GM21447 (cell line): ENCODE measurements around the gene ODC1.
A peak's percentile ranks its signal among the peaks of the same experiment; 100 is the strongest.
"Not testable (repeated sequence)": the region's sequence is repeated elsewhere in the genome, so short reads cannot be mapped to it uniquely, and the experiment has no call there.

Source experiments
- ATAC-seq: cut with Tn5 transposase; IDR thresholded peaks from one replicate; pipeline ENCODE4 v1.9.1; 2021; ENCODE audit not compliant: unreplicated experiment

Gene ODC1

DNA sequence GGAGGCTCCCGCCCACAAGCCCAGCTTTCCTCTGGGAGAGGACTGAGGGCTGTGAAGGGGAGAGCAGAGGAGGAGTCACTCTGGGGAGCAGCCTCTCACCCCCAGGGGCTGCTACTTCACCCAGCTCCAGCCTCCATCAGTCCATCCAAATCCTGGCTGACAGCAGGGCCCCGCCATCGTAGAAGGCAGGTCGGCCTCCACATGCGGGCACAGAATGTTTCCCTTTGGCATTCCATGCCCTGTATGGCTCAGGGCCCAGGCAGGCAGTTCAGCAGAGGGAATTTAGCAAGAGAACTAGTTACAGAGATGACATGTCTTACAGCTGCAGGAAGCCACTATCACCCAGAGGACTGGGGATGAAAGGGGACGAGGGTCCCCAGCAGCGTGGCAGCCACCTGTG, 6.4 kb upstream of the ODC1 start:
- ATAC-seq = no peak

DNA sequence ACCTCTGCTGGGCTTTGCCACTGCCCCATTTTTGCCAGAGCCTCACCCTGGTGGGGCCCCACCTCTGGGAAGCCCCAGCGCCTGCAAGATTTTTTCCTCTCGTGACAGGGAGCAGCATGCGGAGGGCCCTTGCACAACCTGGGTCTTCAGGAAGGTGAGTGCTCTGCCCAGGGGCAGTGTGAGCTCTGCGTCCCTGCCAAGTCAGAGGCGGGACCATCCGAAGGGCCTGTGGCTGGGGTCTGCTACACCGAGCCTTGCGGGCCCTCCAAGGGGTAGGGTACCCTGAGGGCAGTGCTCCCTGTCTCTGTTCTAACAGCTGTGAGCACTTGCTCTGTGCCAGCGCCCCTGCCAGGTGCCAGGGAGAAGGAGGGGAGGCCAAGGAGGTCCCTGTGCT, 5.8 kb upstream of the ODC1 start:
- no peak for ATAC-seq

DNA sequence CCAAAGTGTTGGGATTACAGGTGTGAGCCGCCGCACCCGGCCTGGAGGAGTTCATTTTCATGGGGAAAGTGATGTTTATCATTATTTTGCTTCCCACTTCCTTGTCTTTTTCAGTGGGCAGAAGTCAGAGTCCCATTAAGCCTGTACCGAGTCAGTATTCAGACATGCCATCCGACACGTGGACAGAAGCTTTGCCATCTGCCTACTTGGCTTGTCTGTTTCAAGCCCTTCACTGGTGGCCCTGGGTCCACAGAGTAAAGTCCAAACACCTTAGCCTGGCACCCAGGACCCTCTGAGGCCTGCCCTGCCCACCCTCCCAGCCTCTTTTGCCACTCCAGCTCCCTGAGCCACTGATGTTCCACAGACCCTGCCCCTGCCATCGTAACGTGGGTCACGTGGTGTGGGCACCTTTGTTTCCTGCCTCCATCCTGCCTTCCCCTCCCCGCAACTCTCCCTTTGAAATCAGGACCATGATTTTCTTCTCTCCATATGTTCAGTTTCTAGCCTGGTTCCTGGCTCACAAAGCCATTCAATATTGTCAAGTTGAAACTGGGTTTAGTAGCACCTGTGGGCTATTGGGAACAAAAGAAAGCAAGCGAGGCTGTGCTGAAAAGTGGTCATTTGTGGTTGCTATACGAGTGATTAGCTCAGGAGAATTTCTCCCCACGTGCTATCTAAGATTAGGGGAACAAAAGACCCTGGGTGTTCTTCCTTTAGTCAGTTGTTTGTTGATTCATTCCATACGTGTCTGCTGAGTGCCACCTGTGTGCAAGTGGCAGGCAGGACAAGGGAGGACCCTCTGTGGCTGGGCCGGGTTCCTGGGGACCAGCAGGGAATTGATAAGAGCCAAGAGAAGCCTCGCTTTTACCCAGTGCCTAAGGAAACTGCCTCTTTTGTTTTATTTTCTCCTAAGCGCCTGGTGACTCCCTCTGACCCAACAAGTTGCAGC, 5.1 kb upstream of the ODC1 start:
- no peak for ATAC-seq

DNA sequence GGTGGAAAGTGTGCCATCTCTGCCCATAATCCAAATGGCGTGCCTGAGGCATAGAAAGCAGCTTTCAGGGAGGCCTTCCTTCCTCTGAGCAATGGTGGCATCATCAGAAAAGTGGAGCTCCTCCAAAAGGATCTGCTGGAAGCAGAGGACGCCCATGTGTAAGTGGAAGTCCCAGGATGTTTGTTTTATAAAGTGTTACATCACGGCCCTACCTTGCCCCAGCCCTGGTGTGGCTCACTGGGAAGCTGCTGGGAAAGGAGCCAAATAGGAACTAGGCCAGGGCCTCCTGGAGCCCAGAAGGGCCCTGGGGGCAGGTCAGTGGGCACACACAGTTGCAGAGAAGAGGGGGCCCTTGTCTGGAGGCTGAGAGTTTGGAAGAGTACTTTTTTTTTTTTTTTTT, 4.2 kb upstream of the ODC1 start:
- ATAC-seq = no peak

DNA sequence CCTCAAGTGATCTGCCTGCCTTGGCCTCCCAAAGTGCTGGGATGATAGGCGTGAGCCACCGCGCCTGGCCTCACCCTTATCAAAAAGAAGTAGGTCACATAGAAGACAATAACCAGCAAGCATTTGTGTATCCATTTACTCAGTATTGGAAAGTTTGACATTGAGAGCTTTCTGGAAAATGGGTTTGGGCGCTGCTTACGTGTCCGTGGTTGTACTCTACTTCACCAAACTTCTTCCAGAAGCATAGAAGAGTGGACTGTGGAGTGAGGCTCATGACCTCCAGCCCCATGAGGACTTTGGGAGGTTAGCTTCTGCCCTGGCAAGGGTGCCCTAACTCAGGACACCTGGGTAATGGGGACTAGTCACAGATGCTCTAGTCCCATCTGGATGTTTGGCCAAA, 3.7 kb upstream of the ODC1 start:
- no peak for ATAC-seq

DNA sequence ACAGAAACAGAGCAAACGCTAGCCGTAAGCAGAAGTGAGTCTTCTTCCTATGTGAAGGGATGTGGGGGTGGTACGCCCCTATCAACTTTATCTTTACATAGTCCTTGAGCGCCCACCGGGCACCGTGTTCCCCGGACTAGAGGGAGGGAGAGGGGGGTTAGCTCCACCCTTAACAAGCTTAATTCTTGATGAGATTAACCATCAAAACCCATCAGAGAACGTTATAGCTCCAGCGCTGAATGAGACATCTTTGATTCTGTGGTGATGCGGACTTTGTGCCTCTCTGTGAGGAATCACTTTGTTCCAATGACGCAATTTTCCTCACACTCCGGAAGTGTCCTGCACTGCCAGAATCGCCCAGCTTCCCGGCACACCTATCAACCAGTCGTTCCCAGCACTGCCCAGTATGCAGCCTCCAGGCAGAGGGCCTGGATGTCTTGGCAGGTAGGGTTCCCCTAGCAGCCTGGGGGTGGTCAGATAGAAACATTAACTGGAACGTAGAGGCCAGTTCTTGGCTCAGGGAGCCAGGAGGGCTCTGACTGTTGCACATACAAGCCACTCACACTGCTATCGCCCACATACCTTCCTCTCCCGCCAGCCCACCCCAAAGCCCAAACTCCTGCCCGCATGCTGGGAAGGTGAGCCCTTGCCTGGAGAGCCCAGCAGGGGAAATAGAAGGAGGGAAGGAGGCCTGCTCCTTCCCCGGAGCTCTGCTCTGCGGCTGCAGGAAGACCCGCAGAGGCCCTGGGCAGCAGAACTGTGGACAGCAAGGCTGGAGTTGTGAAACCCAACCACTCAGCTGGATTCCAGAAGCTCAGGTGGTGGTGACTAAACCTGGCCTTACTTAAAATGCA, 1.9 kb upstream of the ODC1 start:
- no peak for ATAC-seq

DNA sequence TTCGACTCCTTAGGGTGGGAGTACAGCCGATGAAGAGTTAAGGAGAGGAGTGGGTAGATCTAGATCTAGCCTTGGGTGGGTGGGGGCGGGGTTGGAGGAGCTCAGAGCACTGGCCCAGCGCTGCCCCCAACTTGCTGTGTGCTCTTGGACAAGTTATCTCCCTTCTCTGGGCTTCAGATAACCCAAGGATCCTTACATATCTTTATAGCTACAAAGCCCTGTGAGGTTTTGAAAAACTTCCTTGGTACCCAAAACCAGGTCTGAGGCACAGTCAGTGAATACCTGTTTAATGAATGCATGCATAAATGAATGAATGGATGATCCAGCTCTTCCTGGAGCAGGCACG, 1.3 kb upstream of the ODC1 start:
- ATAC-seq = no peak

DNA sequence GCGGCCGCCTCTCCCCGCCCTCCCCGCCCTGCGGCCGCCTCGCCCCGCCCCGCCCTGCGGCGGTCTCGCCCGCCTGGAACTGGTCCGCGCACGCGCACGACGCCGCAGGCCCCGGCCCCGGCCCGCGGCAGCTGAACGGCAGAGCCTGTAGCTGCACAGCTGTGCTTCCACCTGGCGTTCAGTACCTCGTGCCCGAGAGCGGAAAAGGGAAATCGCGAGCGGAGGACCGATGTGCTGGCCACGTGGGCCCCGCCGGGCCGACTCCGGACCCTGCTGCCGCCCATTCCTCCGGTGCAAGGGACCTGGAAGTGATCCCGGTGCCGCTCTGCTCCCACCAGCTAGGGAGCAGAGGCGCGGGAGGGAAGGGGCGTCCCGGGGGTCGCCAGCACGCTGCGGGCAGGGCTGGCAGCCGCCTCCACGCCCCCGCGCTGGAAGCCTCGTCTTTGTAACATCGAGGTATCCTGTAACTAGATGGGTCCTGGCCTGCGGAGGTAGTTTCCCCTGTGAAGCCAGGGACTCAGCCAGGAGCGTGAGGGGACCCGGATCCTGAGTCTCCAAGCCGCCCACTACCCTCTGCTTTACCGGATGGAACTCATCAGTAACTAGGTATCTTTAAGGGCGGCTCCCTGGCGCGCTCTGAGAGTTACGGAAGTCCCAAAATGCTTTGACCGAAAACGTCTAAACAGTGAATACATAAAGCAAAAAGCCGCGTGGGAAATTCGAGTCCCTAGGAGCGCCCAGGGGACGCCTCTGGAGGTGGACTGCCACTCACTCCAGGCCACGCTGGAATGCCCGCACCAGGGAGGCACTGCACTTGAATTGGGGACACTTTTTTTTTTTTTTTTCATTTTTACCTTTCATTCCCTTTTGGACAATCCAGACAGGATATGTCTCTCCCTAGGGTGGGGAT, 704 bp upstream of the ODC1 start:
- ATAC-seq = peak; percentile 59

DNA sequence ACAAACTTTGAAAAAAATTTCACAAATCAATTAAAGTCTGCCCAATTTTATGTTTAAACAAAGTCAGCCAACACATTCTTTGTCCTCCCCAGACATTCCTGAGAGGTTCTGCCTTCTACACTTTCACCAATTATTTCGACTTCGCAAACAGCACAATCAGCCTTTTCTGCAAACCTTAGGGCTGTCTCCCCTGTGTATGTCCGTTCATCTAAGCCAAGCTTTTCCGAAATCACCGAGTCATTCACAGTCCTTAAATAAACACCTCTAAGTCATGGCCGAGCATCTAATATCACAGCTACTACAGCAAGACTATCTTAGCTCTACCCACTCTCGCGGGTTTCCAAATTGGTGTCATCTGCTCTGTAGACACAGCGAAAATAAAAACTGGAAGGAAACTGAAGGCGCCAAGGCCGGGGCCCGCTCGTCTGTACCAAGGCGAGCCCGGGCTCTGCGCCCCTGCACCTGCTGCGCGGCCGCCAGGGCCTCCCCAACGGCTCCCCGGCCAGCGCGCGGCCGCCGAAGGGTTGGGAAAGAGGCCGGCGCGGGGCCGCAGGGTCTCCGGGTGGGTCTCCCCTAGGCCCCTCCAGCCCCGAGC, 730 bp downstream of the ODC1 start:
- peak; percentile 33 for ATAC-seq

DNA sequence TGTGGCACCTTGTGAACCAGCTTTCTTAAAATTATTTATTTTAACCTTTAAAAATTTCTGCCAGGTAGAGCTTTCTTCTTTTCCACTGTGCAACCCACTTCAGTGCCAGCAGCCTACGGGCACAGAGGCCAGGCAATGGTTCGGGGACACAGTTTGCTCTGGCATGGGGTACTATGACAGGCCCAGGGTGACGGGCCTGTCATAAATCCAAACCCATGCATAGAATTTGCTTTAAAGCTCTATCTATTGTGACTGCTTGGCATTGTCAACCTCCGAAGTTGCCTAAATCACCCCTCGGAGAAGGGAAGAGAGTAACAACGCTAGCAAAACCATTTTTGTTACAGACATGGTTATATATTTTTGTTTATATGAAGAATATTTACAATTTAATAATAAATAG, 1.5 kb downstream of the ODC1 start:
- no peak for ATAC-seq

DNA sequence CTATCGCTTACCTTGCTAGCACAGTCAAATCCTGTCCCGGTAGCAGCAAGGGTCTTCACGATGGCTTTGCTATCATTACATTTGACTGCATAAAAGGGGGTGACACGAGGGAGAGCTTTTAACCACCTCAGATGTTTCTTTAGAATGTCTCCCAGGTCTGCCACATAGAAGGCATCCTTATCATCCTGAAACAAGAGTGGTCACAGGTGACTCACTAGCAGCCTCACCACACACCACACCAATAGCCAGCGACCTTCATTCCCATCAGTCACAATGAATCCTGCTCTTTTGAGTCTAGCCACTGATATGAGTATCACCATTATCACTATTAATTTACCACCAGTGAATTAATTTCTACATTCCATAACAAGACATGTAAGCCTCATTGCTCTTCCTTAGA, 3.7 kb downstream of the ODC1 start:
- ATAC-seq = no peak

DNA sequence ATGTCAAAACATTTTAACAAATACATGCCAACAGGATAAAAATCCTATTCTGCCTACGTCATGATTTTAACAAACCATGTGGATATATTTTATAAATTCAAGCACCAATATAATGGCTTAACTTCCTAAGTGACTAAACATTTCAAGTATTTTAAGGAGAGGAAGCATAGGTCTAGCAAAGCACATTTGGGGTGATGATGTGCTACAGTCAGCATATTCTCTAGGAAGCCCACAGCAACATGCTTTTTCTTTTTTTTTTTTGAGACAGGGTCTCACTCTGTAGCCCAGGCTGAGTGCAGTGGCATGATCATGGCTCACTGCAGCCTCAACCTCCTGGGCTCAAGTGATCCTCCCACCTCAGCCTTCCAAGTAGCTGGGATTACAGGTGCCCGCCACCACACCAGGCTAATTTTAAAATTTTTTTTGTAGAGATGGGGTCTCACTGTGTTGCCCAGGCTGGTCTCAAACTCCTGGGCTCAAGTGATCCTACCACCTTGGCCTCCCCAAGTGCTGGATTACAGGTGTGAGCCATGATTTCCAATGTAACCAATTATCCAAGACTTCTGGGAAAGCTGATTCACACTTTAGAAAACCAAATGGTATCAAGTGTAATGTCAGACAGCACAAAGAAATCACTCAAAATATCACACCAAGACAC, 5.5 kb downstream of the ODC1 start:
- not testable (repeated sequence) for ATAC-seq

DNA sequence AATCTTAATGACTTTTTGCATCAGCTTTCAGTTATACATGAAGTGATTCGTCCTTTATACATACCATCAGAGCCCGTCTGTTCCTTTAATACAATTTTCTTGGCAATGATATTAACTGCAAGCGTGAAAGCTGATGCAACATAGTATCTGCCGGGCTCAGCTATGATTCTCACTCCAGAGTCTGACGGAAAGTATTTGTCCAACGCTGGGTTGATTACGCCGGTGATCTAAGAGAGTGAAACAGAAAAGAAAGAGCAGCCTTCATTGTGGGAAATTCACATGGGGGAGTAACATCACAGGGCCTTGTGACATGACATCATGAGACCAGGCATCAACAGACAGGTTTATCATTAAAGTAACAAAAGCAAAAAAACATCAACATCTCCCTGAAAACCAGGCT, 6.2 kb downstream of the ODC1 start:
- no peak for ATAC-seq

DNA sequence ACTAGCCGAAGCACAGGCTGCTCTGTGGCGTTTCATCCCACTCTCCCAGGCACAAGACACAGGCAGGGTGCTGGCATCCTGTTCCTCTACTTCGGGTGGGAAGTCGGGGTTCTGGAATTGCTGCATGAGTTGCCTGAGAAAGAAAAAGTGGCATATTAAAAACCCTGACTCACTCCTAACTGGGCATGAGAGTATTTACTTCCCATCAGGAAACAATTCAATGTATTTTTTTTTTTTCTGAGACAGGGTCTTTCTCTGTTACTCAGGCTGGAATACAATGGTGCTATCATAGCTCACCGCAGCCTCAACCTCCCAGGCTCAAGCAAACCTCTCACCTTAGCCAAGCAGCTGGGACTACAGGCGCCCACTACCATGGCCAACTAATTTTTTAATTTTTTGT, 7.4 kb downstream of the ODC1 start:
- no peak for ATAC-seq

DNA sequence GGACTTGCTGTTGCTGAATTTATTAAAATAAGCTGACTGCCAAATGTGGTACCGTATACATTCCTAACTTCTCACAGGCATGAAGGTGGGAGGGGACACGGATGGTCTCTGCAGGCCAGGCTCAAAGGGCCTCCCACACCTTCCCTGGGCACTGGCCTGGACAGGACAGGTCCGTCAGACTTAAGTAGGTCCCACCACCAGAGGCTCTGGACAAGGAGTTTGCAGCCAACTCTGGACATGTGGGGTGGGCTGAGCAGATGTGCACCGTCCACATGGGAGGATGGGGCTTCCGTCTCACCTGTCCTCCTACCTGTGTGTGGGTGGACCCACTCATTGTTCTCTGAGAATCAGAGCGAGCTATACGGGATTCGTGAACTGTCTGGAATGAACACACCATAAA, 8.2 kb downstream of the ODC1 start:
- ATAC-seq = no peak

DNA sequence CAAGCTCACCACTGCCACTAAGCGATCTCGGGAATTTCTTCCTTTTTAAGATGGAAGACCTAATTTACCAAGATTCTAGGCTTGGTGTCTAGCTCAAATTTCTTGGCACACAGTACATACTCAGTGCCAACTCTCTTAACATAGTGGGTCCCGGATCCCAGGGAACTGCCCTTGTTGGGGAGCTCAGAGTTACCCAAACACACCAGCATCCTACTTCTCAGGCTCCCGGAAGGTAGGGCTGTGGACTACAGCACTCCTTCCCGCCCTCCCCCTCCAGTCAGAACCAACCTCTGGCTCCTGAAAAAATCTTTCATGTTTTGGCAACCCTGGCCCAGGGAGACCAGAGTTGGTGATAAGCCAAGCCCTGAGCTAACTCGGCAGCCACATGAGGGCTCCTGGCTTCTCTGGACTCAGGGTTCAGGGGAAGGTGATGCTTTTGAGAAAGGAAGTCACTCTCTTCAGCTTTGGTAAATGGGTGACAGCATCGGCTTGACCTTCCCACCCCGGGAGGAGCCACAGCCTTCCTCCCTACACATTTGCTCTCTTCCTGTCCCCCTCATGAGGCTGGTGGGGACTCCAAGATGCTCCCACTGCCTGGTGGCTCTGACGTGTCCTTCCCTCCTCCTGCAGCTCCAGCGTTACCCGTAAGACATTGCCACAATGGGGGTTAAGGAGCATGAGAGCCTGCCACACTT, 8.8 kb downstream of the ODC1 start:
- ATAC-seq = no peak

DNA sequence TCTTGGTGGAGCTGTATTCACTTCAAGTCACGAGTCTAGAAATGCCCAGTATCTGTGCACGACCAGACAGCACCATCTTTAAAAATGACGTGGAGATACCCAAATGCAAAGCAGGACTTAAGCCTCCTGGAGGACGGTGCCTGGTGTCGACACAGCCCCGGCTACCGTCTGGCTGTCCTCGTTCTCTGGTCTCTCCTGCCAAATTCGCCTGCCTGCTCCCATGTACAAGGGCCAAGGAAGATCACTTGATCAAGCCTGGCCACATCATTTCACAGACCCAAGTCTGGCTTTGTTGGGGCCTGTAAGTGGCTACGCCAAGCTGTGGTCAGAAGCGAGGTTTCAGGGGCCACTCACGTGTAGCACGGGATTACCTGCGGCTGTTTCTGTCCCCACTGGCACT, 9.4 kb downstream of the ODC1 start:
- ATAC-seq = no peak

DNA sequence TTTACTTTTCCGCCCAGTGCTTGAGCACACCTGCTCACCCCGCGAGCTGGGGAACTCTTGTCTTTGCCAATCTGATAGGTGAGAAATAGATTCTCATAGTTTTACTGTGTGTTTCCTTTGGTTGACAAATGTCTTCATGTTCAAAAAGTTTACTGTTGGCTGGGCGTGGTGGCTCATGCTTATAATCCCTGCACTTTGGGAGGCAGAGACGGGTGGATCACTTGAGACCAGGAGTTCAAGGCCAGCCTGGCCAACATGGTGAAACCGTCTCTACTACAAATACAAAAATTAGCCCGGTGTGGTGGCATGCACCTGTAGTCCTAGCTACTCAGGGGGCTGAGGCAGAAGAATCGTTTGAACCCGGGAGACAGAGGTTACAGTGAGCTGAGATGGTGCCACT, 10.3 kb downstream of the ODC1 start:
- no peak for ATAC-seq

DNA sequence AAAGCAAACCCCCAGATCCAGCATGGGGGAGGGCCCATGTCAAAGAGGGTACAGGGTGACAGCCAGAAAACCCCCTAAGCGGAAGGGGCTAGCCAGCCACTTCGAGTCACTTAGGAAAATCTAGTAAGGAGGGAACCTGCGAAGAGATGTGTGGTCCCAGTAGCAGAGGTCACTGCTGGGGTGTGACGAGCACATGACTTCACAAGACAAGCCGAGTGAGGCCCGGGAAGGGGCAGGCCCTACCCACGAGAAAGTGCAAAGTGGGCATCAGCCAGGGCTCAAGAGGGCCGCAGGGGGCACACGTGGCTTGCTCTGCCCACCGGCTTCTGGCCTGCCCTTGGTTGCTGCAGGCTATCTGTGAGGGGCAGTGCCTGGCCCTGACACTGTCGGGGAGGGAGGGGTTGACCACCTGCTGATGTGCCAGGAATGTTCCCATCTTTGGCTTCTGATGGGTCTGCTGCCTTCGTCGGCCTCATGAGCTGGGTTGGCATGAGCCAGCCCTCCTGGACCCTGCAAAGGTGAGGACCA, 11.5 kb downstream of the ODC1 start:
- ATAC-seq = no peak

DNA sequence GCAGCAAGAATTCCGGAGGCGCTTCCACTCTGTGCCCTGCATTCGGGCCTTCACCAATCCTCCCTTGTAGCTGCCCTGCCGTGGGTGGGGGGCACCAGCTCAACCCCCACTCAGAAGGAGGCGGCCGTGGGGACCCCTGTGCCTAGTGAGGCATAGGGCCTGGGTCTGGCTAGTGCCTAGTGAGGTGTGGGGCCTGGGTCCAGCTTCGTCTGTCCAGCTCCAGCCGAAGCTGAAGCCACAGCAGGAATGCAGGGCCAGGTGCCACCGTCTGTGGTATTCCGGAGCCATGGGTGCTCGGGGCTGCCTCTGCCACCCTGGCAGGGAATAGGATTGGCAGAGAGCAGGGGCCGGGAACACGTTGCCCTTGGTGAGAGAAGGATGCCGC, 12.3 kb downstream of the ODC1 start:
- no peak for ATAC-seq
